HG03378 (cell line): Measurements from ENCODE around the gene CCNB3.

ENCODE experiments used
- ATAC-seq: cut with Tn5 transposase; IDR thresholded peaks from one replicate; pipeline ENCODE4 v1.9.1; 2021; ENCODE audit warnings: mild to moderate bottlenecking, moderate library complexity; ENCODE audit not compliant: unreplicated experiment

The CCNB3 gene

DNA sequence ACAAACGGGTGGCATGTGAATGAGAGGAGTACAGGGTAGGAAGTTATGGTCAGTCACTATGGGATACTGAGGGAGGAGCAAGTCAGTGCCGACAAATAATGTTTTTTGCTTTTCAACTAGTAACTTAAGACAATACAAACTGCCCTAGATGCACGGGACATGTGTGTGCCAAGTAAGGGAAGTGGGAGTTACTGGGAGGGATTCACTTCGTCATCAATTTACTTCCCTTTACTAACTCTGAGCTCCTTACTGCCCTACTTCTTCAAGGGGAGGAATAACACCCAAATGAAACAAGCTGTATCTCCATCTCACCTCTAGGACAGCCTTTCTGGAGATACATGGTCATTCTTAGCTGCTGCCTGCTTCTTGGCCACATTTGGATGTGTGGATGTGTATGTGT, 168.4 kb downstream of the CCNB3 start:
- no peak for ATAC-seq

DNA sequence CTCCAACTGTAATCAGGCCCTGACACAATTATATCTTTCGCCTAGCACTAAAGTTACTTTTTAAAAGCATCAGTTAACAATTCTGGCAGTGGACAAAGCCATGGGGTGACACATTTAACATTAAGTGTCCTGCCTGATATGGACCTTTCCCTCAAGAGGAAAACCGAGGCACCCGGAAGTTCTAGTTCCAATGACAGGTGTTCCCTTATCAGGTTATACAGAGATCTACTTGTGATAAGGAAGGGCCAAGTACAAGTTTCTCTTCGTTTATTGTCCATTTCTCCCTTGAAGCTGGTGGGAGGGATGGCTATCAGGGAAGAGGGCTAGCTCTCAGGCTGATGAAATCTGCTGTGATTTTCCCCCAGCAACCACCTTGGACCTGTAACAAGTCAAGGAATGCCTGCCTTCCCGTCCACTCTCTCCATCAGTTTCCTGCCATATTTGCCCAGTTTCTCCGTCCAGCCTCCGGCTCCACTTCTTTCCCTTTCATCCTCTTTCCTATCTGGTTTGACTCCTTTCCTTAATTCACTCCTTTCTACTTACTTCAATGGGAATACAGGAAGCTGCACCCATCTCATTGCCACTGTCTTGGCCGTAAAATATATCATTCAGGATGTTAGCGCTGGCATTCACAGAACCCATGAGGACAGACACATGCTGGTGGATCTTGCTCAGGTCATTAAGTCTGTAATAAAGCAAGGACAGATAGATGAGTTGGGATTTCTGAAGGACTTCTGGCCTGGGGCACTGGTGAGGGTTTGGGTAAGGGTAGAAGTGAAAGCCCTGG, 171.1 kb downstream of the CCNB3 start:
- no peak for ATAC-seq

DNA sequence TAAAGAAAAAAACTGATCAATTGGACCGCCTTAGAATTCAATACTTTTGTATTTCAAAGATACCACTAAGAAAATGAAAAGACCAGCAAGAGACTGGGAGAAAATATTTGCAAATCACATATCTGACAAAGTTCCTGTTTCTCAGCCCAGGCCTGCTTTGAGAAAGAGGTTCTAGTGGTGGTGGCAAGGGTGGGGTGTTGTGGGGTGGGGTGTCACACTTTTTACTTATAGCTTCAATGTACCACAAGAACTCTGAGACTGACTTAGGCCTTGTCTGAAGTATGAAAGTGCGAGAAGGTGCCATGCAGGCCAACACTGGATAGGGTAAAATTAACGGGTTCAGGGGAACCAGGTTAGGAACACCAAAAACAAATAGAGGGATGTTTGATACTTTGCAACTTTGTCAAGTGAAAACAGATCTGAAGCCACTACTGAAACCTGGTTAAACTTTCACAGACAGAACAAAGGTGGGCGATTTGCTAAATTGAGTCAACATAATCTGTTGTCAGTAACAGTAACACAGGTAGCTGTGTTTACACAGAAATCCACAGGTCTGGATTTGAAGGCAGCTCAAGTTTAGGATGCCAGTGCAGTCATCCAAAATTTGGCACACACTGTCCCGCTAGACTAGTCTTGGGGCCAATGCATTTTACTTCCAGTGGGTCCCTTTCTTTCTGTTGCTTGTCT, 177.3 kb downstream of the CCNB3 start:
- ATAC-seq = no peak

DNA sequence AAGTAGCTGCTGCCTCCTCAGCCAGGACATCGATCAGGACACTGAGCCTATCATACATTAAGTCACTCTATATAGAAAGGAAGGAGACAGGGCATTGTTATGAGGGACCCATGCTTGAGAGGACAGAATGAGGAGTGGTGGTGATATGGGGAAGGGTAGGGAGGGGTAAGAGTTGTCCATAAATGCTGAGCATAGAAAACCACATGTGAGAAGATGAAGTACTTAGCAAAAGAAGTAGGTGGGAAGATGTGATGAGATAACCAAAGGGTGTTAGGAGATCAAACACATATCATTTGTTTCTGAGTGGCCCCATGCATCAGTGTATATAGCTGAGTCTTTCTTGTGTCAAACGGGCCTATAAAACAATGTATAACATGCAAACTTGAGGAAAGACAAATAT, 182.0 kb downstream of the CCNB3 start:
- ATAC-seq = no peak

DNA sequence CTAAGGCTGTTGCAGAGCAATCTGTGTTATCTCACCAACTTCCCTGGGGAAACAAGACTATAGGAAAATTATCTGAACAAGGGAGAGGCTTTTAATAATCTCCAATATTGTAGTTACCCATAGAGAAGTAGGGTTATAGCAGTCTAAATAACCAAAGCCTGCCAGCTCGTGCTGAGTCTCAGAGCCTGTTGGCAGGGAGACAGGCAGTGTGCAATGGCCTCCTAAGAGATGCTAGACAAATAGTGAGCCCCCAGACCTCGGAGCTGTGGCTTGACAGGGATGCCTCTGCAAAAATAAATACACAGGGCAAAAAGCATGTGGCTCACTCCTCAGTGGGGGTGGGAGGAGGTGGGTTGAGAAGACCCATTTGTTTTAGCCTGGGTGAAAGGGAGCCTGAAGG, 189.3 kb downstream of the CCNB3 start:
- no peak for ATAC-seq
